ENCODE results near the gene GSC2. TPM values are rescaled to one million over a fixed set of nuclear protein-coding genes. Genes with fewer than 3 reads are reported as not detected.

Gene GSC2
- polyA plus RNA-seq, 3 donors, result not detected

DNA sequence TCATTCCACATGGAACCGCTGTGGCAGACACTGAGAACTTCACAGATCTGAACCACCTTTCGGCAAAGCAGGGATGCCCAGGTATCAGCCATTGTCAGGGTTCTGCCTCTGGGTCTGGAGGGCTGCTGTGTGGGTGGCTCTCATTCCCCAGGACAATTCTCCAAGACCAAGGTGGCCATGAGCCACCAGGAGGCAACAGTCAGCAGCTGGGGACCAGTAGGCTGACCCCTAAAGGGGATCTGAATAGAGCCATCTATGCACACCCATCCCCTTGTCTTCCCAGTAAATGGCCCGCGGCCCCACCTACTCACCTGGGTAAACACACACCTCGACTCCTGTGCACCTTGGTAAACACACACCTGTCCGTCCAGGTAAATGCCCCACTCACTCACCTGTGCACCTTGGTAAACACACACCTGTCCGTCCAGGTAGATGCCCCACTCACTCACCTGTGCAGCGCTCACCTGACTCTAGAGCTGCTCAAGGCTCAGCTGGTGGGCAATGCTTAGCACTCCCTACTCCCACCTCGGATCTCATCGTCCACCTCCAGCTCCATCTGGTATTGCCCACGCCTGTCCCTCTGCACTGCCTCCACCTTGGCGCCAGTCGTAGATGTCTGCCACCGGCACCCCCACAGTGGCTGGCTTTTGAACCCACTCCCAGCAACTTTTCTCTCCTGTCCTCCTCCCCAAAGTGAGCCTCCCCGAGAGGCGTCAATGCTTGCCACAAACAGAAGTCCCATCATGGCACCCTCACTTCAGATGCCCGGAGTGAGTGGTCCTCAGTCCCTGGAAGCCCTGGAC, 18.2 kb upstream of the GSC2 start:
- Histone ChIP-seq H3K4me1 (ENCODE audit: control insufficient read depth in 1 of 2, insufficient read depth in 2 of 2, low read length in 2 of 2) (peaks cover 29 to 38% of the 10 kb centered on the region in 2 donors), H2AFZ (ENCODE audit: insufficient read depth, low read depth, low read length, poor library complexity, severe bottlenecking) (no peak overlapping the region), H3K4me3 (replicated peaks in 1 of 3; ENCODE audit: low read depth in 2 of 3, low read length in 3 of 3) (no peak overlapping the region), H3K4me2 (replicated peaks; ENCODE audit: extremely low read depth, low read length, poor library complexity, severe bottlenecking) (no peak overlapping the region), H3K9ac (ENCODE audit: insufficient read depth, low read length, poor library complexity, severe bottlenecking) (no peak overlapping the region), H4K20me1 (ENCODE audit: insufficient read depth, low read length) (no peaks in the 10 kb centered on the region), H3K27ac (ENCODE audit: low read depth in 1 of 2, low read length in 2 of 2) (no peak overlapping the region), H3K27me3 (ENCODE audit: control insufficient read depth in 2 of 2, insufficient read depth in 2 of 2, low read length in 2 of 2) (peaks cover 21 to 48% of the 10 kb centered on the region in 2 donors), H3K79me2 (ENCODE audit: insufficient read depth, low read length) (peaks cover 21% of the 10 kb centered on the region), H3K36me3 (replicated peaks in 1 of 2; ENCODE audit: control insufficient read depth in 1 of 2, insufficient read depth in 2 of 2, low read length in 2 of 2) (no peaks in the 10 kb centered on the region), H3K9me3 (replicated peaks in 1 of 2; ENCODE audit: control insufficient read depth in 1 of 2, insufficient read depth in 1 of 2, low read length in 2 of 2) (peaks cover 0 to 12% of the 10 kb centered on the region in 2 donors)
- WGBS (ENCODE audit: insufficient coverage), result 82% methylated on average over 16 of the region's 17 CpGs
- Mint-ChIP-seq H3K27me3 (ENCODE audit: low read depth in 3 of 3) (peaks cover 47 to 66% (median 54%) of the 10 kb centered on the region in 3 donors), H3K36me3 (peaks cover 0 to 4% of the 10 kb centered on the region in 2 donors), H3K9me3 (peaks cover 0 to 21% (median 9%) of the 10 kb centered on the region in 7 donors), H3K4me1 (peaks cover 30% of the 10 kb centered on the region), H3K27ac (peak overlapping the region in 2 of 7 donors; percentile 63 to 64), H3K4me3 (peak overlapping the region in 1 of 2 donors; percentile 69)
- intact Hi-C loops (cut with micrococcal nuclease), result no loop called here
- DNase-seq, result no peak
- TF ChIP-seq, protein P1, sequence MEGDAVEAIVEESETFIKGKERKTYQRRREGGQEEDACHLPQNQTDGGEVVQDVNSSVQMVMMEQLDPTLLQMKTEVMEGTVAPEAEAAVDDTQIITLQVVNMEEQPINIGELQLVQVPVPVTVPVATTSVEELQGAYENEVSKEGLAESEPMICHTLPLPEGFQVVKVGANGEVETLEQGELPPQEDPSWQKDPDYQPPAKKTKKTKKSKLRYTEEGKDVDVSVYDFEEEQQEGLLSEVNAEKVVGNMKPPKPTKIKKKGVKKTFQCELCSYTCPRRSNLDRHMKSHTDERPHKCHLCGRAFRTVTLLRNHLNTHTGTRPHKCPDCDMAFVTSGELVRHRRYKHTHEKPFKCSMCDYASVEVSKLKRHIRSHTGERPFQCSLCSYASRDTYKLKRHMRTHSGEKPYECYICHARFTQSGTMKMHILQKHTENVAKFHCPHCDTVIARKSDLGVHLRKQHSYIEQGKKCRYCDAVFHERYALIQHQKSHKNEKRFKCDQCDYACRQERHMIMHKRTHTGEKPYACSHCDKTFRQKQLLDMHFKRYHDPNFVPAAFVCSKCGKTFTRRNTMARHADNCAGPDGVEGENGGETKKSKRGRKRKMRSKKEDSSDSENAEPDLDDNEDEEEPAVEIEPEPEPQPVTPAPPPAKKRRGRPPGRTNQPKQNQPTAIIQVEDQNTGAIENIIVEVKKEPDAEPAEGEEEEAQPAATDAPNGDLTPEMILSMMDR (IDR thresholded peaks at IDR 0.05), result no peak

DNA sequence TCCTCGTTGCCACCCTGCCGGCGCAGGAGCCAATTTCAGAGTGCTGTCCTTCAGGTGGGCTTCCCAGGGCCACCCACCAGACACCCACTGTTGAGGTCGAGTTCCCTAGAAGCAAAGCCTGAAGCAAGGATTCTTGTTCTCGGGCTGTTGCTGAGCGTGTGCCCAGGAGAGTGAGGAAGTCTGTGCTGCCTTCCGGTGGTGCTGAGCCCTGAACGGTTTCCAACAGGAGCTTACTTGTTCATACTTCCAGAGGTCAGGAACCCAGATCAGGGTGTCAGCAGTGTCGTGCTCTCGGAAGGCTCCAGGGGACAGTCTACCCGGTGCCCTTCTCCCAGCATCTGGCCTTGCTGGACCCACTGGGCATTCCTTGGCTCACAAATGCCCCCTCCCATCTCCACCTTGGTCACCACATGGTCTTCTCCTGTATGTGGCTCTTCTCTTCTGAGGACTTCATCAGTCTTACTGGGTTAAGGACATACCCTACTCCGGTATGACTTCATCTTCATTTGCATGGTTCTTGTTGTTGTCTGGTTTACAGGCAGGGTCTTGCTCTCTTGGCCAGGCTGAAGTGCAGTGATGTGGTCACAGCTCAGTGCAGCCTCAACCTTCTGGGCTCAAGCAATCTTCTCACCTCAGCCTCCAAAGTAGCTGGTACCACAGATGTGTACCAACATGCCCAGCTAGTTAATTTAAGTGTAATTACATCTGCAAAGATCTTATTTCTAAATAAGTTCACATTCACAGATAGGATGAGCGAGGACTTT, 17.2 kb upstream of the GSC2 start:
- intact Hi-C loops (cut with micrococcal nuclease), result no loop called here
- TF ChIP-seq, protein P1 (IDR thresholded peaks at IDR 0.05), result no peak
- Mint-ChIP-seq H3K9me3 (peaks cover 0 to 21% (median 9%) of the 10 kb centered on the region in 7 donors), H3K27me3 (ENCODE audit: low read depth in 3 of 3) (peaks cover 47 to 66% (median 56%) of the 10 kb centered on the region in 3 donors), H3K4me1 (peaks cover 20% of the 10 kb centered on the region), H3K36me3 (peaks cover 0 to 4% of the 10 kb centered on the region in 2 donors), H3K27ac (no peak overlapping the region), H3K4me3 (peak overlapping the region in 1 of 2 donors; percentile 11)
- H3K36me3 ChIP-seq (replicated peaks in 1 of 2; ENCODE audit: control insufficient read depth in 1 of 2, insufficient read depth in 2 of 2, low read length in 2 of 2), result no peaks in the 10 kb centered on the region
- 85% methylated on average over 12 of the region's 13 CpGs for WGBS (ENCODE audit: insufficient coverage)
- peaks cover 21 to 48% of the 10 kb centered on the region in 2 donors for H3K27me3 ChIP-seq (ENCODE audit: control insufficient read depth in 2 of 2, insufficient read depth in 2 of 2, low read length in 2 of 2)
- DNase-seq, result no peak
- H3K9me3 ChIP-seq (replicated peaks in 1 of 2; ENCODE audit: control insufficient read depth in 1 of 2, insufficient read depth in 1 of 2, low read length in 2 of 2), result peaks cover 0 to 12% of the 10 kb centered on the region in 2 donors
- no peak overlapping the region for H3K9ac ChIP-seq (ENCODE audit: insufficient read depth, low read length, poor library complexity, severe bottlenecking)
- H4K20me1 ChIP-seq (ENCODE audit: insufficient read depth, low read length), result no peaks in the 10 kb centered on the region
- H2AFZ ChIP-seq (ENCODE audit: insufficient read depth, low read depth, low read length, poor library complexity, severe bottlenecking), result no peak overlapping the region
- H3K27ac ChIP-seq (ENCODE audit: low read depth in 1 of 2, low read length in 2 of 2), result no peak overlapping the region
- no peak overlapping the region for H3K4me2 ChIP-seq (replicated peaks; ENCODE audit: extremely low read depth, low read length, poor library complexity, severe bottlenecking)
- peaks cover 19 to 28% of the 10 kb centered on the region in 2 donors for H3K4me1 ChIP-seq (ENCODE audit: control insufficient read depth in 1 of 2, insufficient read depth in 2 of 2, low read length in 2 of 2)
- peaks cover 11% of the 10 kb centered on the region for H3K79me2 ChIP-seq (ENCODE audit: insufficient read depth, low read length)
- no peak overlapping the region for H3K4me3 ChIP-seq (replicated peaks in 1 of 3; ENCODE audit: low read depth in 2 of 3, low read length in 3 of 3)
